PC-9 (cell line): ENCODE results near the gene ITGAE. TPM values are rescaled to one million over a fixed set of nuclear protein-coding genes. Genes with fewer than 3 reads are reported as not detected.
"Not testable (repeated sequence)": the region's sequence is repeated elsewhere in the genome, so short reads cannot be mapped to it uniquely, and the experiment has no call there.

Experiments
- BruUV-seq: library from RNA; stranded (reverse); fragments of 400-500 nt; replicated peaks from 2 replicates; lab custom pipeline; 2021; lab: Mats Ljungman, UMichigan
- CTCF ChIA-PET: fragments of 300-600 bp; sonication (Branson Sonifier 250); formaldehyde crosslinking; loops from one replicate; lab custom pipeline; 2022; ENCODE audit warnings: antibody characterized with exemption; lab: Charles Lee
- POLR2A ChIA-PET: fragments of 300-600 bp; sonication (Branson Sonifier 250); formaldehyde crosslinking; loops from one replicate; lab custom pipeline; 2022; ENCODE audit warnings: antibody characterized with exemption; ENCODE audit not compliant: unreplicated experiment; lab: Charles Lee
- DNase-seq, 2 experiments: peaks; one replicate each; pipeline versions ENCODE4 v3.0.0 to v3.0.0-alpha.2; 2015 to 2022; ENCODE audit warnings: mixed read lengths in 1 of 2
- H2AFZ ChIP-seq: fragments of 200-600 bp; sonication (generic); 2 replicates; pipeline ENCODE4 v1.8.1; 2017; ENCODE audit warnings: antibody characterized with exemption
- H3F3A ChIP-seq: fragments of 200-600 bp; sonication (generic); 2 replicates; pipeline ENCODE4 v1.8.1; 2017; ENCODE audit warnings: antibody characterized with exemption, mild to moderate bottlenecking, low read depth; ENCODE audit not compliant: insufficient read depth
- H3K27ac ChIP-seq: fragments of 200-600 bp; sonication (generic); 2 replicates; pipeline ENCODE4 v1.6.1; 2016; ENCODE audit warnings: mixed run types
- H3K27me3 ChIP-seq: fragments of 200-600 bp; sonication (generic); 2 replicates; pipeline ENCODE4 v1.6.1; 2016; ENCODE audit warnings: low read depth, mixed run types; ENCODE audit not compliant: insufficient read depth
- H3K36me3 ChIP-seq: fragments of 200-600 bp; sonication (generic); 2 replicates; pipeline ENCODE4 v1.6.1; 2016; ENCODE audit warnings: low read depth, mixed run types
- H3K4me1 ChIP-seq: fragments of 200-600 bp; sonication (generic); replicated peaks from 2 replicates; pipeline ENCODE4 v1.6.1; 2016; ENCODE audit warnings: mixed run types; ENCODE audit not compliant: insufficient read depth
- H3K4me2 ChIP-seq: fragments of 200-600 bp; sonication (generic); 2 replicates; pipeline ENCODE4 v1.6.1; 2017; ENCODE audit warnings: mixed run types
- H3K4me3 ChIP-seq: fragments of 200-600 bp; sonication (generic); 2 replicates; pipeline ENCODE4 v1.6.1; 2016; ENCODE audit warnings: mixed run types
- H3K79me2 ChIP-seq: fragments of 200-600 bp; sonication (generic); 2 replicates; pipeline ENCODE4 v1.6.1; 2017; ENCODE audit warnings: low read depth, mixed run types
- H3K9me2 ChIP-seq: fragments of 200-600 bp; sonication (generic); 2 replicates; pipeline ENCODE4 v1.8.1; 2017; ENCODE audit warnings: mild to moderate bottlenecking; ENCODE audit not compliant: insufficient read depth
- H3K9me3 ChIP-seq: fragments of 200-600 bp; sonication (generic); 2 replicates; pipeline ENCODE4 v1.8.1; 2016; ENCODE audit warnings: low read depth; ENCODE audit not compliant: insufficient read depth
- H4K20me1 ChIP-seq: fragments of 200-600 bp; sonication (generic); 2 replicates; pipeline ENCODE4 v1.8.1; 2017; ENCODE audit not compliant: insufficient read depth
- EZH2 ChIP-seq: fragments of 200-600 bp; sonication (generic); IDR thresholded peaks from 2 replicates; pipeline ENCODE4 v1.8.0; 2017; ENCODE audit warnings: antibody characterized with exemption, low read depth
- intact Hi-C: fragments of 100-400 bp; cut with micrococcal nuclease; formaldehyde crosslinking; loops from one replicate; pipeline ENCODE4 v1.10.0; 2022; ENCODE audit not compliant: unreplicated experiment
- total RNA-seq: library from RNA; stranded (reverse); gene quantifications from 2 replicates; pipeline ENCODE4 v1.2.3, GENCODE V29; 2021
- TF ChIP-seq, protein P1 (sequence below): fragments of 200-600 bp; sonication (generic); conservative IDR thresholded peaks from 2 replicates; pipeline ENCODE4 v1.6.1; 2017; ENCODE audit warnings: mixed run types, antibody characterized with exemption, mild to moderate bottlenecking, moderate library complexity

ITGAE gene
- total RNA-seq, 1 experiment from 2014 or later, result 52.8 TPM

DNA sequence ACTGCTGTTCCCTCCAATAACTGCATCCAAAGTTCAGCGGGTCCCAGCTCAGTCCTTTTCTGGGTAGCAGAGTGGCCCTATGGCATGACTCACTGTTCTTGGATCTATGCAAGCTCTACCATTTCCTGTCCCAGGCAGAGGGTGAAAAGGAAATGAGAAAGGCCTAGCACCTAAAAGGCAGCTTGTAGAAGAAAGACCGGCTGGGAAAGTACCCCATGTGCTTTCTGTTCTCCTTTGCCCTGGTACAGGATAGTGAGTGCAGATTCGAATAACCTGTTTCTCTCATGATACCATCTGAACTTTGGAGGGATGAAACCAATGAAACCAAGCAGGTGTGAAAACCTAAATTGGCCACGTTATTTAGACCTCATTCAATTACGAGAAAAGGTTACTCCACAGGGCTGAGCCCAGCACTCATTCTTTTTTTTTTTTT is 90.0 kb downstream of the ITGAE start:
- ChIA-PET CTCF (interaction anchor here (0.6 kb wide), 1 partner anchor 28 kb away, joined by 7 read pairs; no protein-coding TSS in a partner anchor), POLR2A (interaction anchor here (0.6 kb wide), 1 partner anchor 16 kb away, joined by 3 read pairs; no protein-coding TSS in a partner anchor)
- Histone ChIP-seq H3K4me3 (no peak overlapping the region), H3K4me1 (peaks cover 16% of the 10 kb centered on the region), H3F3A (peaks cover 18% of the 10 kb centered on the region; the same call in 1 of the 2 replicates), H3K4me2 (peak overlapping the region; percentile 32; the same call in 1 of the 2 replicates), H3K9me3 (no peaks in the 10 kb centered on the region), H3K9me2 (no peaks in the 10 kb centered on the region; the same call in 1 of the 2 replicates), H4K20me1 (no peaks in the 10 kb centered on the region), H3K79me2 (no peaks in the 10 kb centered on the region), H3K27me3 (no peaks in the 10 kb centered on the region), H3K27ac (peak overlapping the region; percentile 39), H3K36me3 (no peaks in the 10 kb centered on the region), H2AFZ (no peak overlapping the region)
- BruUV-seq, result no TSS peak
- peak; percentile 41 to 81 for DNase-seq
- TF ChIP-seq EZH2, result no peak
- TF ChIP-seq, protein P1, sequence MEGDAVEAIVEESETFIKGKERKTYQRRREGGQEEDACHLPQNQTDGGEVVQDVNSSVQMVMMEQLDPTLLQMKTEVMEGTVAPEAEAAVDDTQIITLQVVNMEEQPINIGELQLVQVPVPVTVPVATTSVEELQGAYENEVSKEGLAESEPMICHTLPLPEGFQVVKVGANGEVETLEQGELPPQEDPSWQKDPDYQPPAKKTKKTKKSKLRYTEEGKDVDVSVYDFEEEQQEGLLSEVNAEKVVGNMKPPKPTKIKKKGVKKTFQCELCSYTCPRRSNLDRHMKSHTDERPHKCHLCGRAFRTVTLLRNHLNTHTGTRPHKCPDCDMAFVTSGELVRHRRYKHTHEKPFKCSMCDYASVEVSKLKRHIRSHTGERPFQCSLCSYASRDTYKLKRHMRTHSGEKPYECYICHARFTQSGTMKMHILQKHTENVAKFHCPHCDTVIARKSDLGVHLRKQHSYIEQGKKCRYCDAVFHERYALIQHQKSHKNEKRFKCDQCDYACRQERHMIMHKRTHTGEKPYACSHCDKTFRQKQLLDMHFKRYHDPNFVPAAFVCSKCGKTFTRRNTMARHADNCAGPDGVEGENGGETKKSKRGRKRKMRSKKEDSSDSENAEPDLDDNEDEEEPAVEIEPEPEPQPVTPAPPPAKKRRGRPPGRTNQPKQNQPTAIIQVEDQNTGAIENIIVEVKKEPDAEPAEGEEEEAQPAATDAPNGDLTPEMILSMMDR, result no peak
- intact Hi-C loops, result no loop called here

DNA sequence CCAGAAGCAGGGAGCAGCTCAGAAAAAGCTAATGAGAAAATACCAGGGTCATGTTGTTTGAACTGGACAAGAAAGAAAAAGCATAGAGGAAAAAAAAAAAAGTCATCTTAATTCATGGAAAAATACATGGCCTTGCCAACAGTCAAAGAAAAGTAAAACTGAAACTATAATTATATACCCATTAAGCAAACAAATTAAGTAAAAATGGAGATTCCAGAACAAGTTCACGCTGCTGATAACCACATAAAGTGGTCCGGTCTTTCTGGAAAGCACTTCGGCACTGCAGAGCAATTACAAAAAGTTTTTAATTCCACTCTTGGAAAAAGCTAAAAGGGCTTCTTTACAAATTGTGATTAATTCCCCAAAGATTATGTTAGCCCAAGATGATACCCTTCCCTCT is 92.6 kb downstream of the ITGAE start:
- Histone ChIP-seq H4K20me1 (no peaks in the 10 kb centered on the region), H3K4me1 (peaks cover 16% of the 10 kb centered on the region), H3K27ac (no peak overlapping the region), H3K4me3 (no peak overlapping the region), H2AFZ (no peak overlapping the region), H3K27me3 (no peaks in the 10 kb centered on the region), H3K79me2 (no peaks in the 10 kb centered on the region), H3F3A (peaks cover 18% of the 10 kb centered on the region; the same call in 1 of the 2 replicates), H3K9me2 (no peaks in the 10 kb centered on the region; the same call in 1 of the 2 replicates), H3K36me3 (no peaks in the 10 kb centered on the region), H3K4me2 (no peak overlapping the region), H3K9me3 (no peaks in the 10 kb centered on the region)
- intact Hi-C loops, result no loop called here
- ChIA-PET CTCF (interaction anchor here (1.1 kb wide), 1 partner anchor 15 kb away, joined by 9 read pairs; no protein-coding TSS in a partner anchor), POLR2A (no interaction called here)
- no peak for DNase-seq
- TF ChIP-seq EZH2, result no peak
- TF ChIP-seq, protein P1, result no peak
- BruUV-seq, result no TSS peak

DNA sequence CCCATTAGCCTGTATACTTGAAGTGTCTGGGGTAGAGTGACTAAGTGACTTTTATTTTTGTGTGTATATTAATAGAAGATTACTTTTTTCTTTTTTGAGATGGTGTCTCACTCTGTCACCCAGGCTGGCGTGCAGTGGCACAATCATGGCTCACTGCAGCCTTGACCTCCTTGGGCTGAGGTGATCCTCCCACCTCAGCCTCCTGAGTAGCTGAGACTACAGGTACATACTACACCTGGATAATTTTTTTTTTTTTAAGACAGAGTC is 95.3 kb downstream of the ITGAE start:
- H3K27me3 ChIP-seq, POLR2A ChIA-PET, H4K20me1 ChIP-seq, H3K36me3 ChIP-seq, DNase-seq, H3K9me3 ChIP-seq, intact Hi-C loops, H3K27ac ChIP-seq, H3F3A ChIP-seq, H3K4me2 ChIP-seq, H3K4me3 ChIP-seq, H3K9me2 ChIP-seq, H3K79me2 ChIP-seq, H2AFZ ChIP-seq, BruUV-seq, H3K4me1 ChIP-seq, CTCF ChIA-PET: not testable (repeated sequence)
